Measurements from ENCODE around the gene KCTD2. TPM values are rescaled to one million over a fixed set of nuclear protein-coding genes. Genes with fewer than 3 reads are reported as not detected.

Gene KCTD2
- total and polyA plus RNA-seq, 9 of the 15 experiments (the other 6 are each of a cell fraction or from before 2014, with no cell fraction given): 1.7 to 32.9 (median 15.8) TPM

- TF ChIP-seq MAFG (tag; conservative IDR thresholded peaks at IDR 0.05) (no peak), CBX1 (IDR thresholded peaks at IDR 0.05; ENCODE audit: low read depth) (peak; percentile 43; the same call in 1 of the 2 replicates), BRCA1 (IDR thresholded peaks at IDR 0.05) (no peak), BRCA1 (CRISPR knock-in tag; IDR thresholded peaks at IDR 0.05) (no peak), SMAD3 (CRISPR knock-in tag; conservative IDR thresholded peaks at IDR 0.05) (no peak), RBM14 (IDR thresholded peaks at IDR 0.05; ENCODE audit: borderline replicate concordance, insufficient read depth, low read depth, low read length) (0 out of 2 replicates have a peak, but pooled peaks have one; percentile 51), KDM1A (IDR thresholded peaks at IDR 0.05) (no peak), ZNF133 (CRISPR knock-in tag; IDR thresholded peaks at IDR 0.05) (no peak), PBX2 (CRISPR knock-in tag; IDR thresholded peaks at IDR 0.05; ENCODE audit: low read depth) (no peak), PBX2 (tag; conservative IDR thresholded peaks at IDR 0.05; ENCODE audit: low read depth) (no peak), GTF2F1 (IDR thresholded peaks at IDR 0.05; ENCODE audit: low read depth, low read length) (no peak), POLR2AphosphoS2 (IDR thresholded peaks at IDR 0.05; ENCODE audit: low read length) (no peak), HOMEZ (CRISPR knock-in tag; IDR thresholded peaks at IDR 0.05) (0 out of 2 replicates have a peak, but pooled peaks have one; percentile 9), NR2C2 (CRISPR knock-in tag; IDR thresholded peaks at IDR 0.05) (no peak), NR2C2 (tag; IDR thresholded peaks at IDR 0.05) (no peak; the same call in 1 of the 2 replicates), ZKSCAN3 (CRISPR knock-in tag; IDR thresholded peaks at IDR 0.05) (no peak), RBFOX2 (IDR thresholded peaks at IDR 0.05; ENCODE audit: low read depth, low read length) (peak; percentile 75), ZNF316 (IDR thresholded peaks at IDR 0.05) (peak; percentile 35; the same call in 1 of the 2 replicates), ILF3 (IDR thresholded peaks at IDR 0.05; ENCODE audit: borderline replicate concordance) (no peak), ATF7 (IDR thresholded peaks at IDR 0.05) (no peak), HNRNPUL1 (IDR thresholded peaks at IDR 0.05; ENCODE audit: low read length) (no peak), ADNP (tag; IDR thresholded peaks at IDR 0.05) (no peak), PKNOX1 (IDR thresholded peaks at IDR 0.05) (no peak), EHMT2 (IDR thresholded peaks at IDR 0.05) (no peak), SRF (CRISPR knock-in tag; IDR thresholded peaks at IDR 0.05) (peak in 1 of 2 experiments; percentile 55; a peak in 1 of 4 replicates)
Observed at GRCh38 chr17:75087558-75088453, 40.8 kb downstream of the KCTD2 start, which contains the start of gene SLC16A5 (continued).
